HG02938 (cell line): Measurements from ENCODE around the gene LAMC3.

Experiments used
- ATAC-seq: cut with Tn5 transposase; IDR thresholded peaks from one replicate; pipeline ENCODE4 v1.9.1; 2021; ENCODE audit warnings: mild to moderate bottlenecking, moderate library complexity; ENCODE audit not compliant: unreplicated experiment

Gene LAMC3

GRCh38 chr9:131042666-131043065 lies 33.7 kb downstream of the LAMC3 start:
- no peak for ATAC-seq

GRCh38 chr9:131043087-131043486 lies 34.1 kb downstream of the LAMC3 start:
- no peak for ATAC-seq

- ATAC-seq, result no peak
These were observed 34.7 kb downstream of the LAMC3 start for GRCh38 chr9:131043646-131044045.

- no peak for ATAC-seq
These were observed 36.5 kb downstream of the LAMC3 start for GRCh38 chr9:131045300-131046092.

- no peak for ATAC-seq
These were observed 37.1 kb downstream of the LAMC3 start for GRCh38 chr9:131046093-131046380.

- ATAC-seq, result peak; percentile 51
These were observed 37.7 kb downstream of the LAMC3 start for GRCh38 chr9:131046581-131047202.

- ATAC-seq, result no peak
These were observed 39.4 kb downstream of the LAMC3 start for GRCh38 chr9:131048332-131048731.

GRCh38 chr9:131048820-131049219 lies 39.8 kb downstream of the LAMC3 start:
- ATAC-seq, result no peak

- ATAC-seq, result no peak
These were observed 41.1 kb downstream of the LAMC3 start for GRCh38 chr9:131049829-131050715.

GRCh38 chr9:131050831-131051230 lies 41.9 kb downstream of the LAMC3 start:
- no peak for ATAC-seq

GRCh38 chr9:131051592-131052517 lies 42.9 kb downstream of the LAMC3 start:
- no peak for ATAC-seq

- no peak for ATAC-seq
These were observed 44.9 kb downstream of the LAMC3 start for GRCh38 chr9:131053896-131054295.

GRCh38 chr9:131056781-131057506 lies 48.0 kb downstream of the LAMC3 start:
- ATAC-seq, result no peak

- no peak for ATAC-seq
These were observed 52.1 kb downstream of the LAMC3 start for GRCh38 chr9:131060900-131061630.

- ATAC-seq, result no peak
These were observed 54.0 kb downstream of the LAMC3 start for GRCh38 chr9:131062969-131063368.

GRCh38 chr9:131065599-131065998 lies 56.6 kb downstream of the LAMC3 start:
- no peak for ATAC-seq

GRCh38 chr9:131067625-131068024 lies 58.7 kb downstream of the LAMC3 start:
- ATAC-seq, result no peak

GRCh38 chr9:131068076-131068816 lies 59.3 kb downstream of the LAMC3 start:
- no peak for ATAC-seq

- ATAC-seq, result no peak
These were observed 60.7 kb downstream of the LAMC3 start for GRCh38 chr9:131069699-131070098.
